Activated CD8-positive, alpha-beta memory T cell treated with anti-CD3 and anti-CD28 coated beads, Interleukin-2, amount 10 ng/mL, durations not matched to agents 7 days and 5 days (primary cell): ENCODE measurements around the gene ADGRD2. TPM values are rescaled to one million over a fixed set of nuclear protein-coding genes. Genes with fewer than 3 reads are reported as not detected.

Experiments used
- ATAC-seq: fragments of 150-1000 bp; cut with Tn5 transposase; one replicate; pipeline ENCODE4 v1.10.0; 2021; ENCODE audit warnings: moderate library complexity
- CTCF ChIA-PET: fragments of 350-600 bp; sonication (Branson Sonifier 250); formaldehyde crosslinking; loops from one replicate; lab custom pipeline; 2021; ENCODE audit warnings: antibody characterized with exemption; lab: Charles Lee
- DNase-seq: peaks from one replicate; pipeline ENCODE4 v3.0.0-alpha.2; 2020
- H3K27ac Mint-ChIP-seq: one replicate; pipeline ENCODE4 v1.8.0; 2021; ENCODE audit warnings: mild to moderate bottlenecking, mixed read lengths
- H3K27me3 Mint-ChIP-seq: one replicate; pipeline ENCODE4 v1.8.0; 2021; ENCODE audit warnings: mixed read lengths
- H3K36me3 Mint-ChIP-seq: one replicate; pipeline ENCODE4 v1.8.0; 2021; ENCODE audit warnings: mild to moderate bottlenecking, mixed read lengths
- H3K4me1 Mint-ChIP-seq: one replicate; pipeline ENCODE4 v1.8.0; 2021; ENCODE audit warnings: mixed read lengths
- H3K4me3 Mint-ChIP-seq: one replicate; pipeline ENCODE4 v1.8.0; 2021; ENCODE audit warnings: mild to moderate bottlenecking, moderate library complexity, mixed read lengths
- H3K9me3 Mint-ChIP-seq: one replicate; pipeline ENCODE4 v1.8.0; 2022; ENCODE audit warnings: low read depth, mixed read lengths
- total RNA-seq, 2 experiments: library from RNA; stranded (reverse); gene quantifications; one replicate each; pipeline ENCODE4 v1.2.3, GENCODE V29; 2021

Gene ADGRD2
- total RNA-seq, 2 experiments from 2014 or later, result not detected

DNA sequence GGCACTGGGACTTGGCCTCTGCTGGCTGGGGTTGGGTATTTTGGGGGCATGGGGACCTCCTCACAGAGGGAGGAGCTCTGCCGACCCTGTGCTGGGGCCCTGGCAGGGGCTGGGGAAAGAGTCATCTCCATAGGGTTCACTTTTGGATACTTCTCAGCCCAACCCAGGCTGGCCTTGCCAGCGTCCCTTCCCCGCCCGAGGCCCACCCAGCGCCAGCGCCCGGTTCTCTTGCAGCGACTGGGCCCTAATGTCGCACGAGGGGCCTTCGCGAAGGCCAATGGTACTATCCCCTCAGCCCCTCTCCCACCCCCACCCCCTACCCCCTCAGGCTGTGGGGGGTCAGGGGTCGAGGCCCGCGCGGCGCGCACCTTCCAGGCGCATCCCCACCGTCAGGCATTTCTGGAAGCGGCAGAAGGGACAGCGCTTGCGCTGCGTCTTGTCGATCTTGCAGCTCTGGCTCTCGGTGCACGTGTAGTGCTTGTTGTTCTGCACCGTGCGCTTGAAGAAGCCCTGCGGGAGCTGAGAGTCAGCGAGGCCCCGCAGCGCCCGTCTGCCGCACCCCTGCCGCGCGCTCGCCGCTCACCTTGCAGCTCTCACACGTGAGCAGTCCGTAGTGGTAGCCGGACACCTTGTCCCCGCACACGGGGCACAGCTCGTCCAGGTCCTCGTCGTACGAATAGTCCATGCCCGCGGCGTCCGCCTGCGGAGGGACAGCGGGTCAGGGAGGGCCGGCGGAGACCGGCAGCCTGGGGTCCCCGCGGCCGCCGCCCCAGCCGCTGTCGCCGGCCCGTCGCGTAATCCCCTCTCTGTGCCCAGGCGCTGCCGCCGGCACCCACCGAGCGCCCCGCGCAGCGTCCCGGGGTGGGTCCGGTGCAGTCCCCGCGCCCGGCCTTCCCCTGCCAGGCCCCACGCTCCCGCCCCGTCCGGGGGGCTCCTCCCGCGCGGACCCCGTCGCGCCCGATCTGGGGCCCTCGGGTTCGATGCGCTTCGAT lies 52.8 kb downstream of the ADGRD2 start:
- Mint-ChIP-seq H3K36me3 (peaks cover 4% of the 10 kb centered on the region), H3K4me3 (no peak overlapping the region), H3K27ac (no peak overlapping the region), H3K27me3 (peaks cover 27% of the 10 kb centered on the region), H3K9me3 (no peaks in the 10 kb centered on the region), H3K4me1 (peaks cover 7% of the 10 kb centered on the region)
- ATAC-seq (no peak), DNase-seq (no peak)
- CTCF ChIA-PET, result no interaction called here

DNA sequence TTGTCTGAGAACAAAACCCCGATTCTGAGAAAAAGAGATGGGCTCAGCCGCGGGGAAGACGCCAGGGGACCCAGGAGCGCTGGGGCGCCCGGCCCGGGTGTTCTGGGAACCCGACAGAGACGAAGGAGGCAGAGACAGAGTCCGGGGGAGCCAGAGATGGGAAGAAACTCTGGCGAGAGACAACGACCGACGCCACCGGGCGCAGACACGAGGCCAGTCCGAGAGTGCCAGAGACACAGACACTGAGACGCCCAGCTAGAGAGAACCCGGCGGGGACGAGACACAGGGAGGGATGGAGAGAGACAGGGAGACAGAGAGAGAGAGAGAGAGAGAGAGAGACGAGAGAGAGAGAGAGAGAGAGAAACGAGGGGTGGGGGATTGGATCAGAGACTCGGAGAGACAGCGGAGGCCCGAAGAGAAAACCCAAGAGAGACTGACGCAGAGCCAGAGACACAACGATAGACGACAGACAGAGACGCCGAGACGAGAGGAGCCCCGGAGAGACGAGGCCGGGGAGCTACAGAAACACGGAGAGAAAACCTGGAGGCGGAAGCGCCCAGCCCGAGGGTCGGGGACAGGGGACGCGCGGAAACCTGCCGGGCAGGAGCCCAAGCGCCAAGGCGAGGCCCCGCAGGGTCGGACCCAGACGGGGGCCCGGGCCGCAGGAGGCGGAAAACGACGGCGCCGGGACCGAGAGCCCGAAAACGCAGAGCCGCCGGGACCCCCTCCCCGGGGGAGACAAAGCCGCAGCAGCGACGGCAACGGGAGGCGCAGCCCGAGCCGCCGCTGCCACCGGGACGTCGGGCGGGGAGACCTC lies 53.7 kb downstream of the ADGRD2 start:
- H3K27ac Mint-ChIP-seq, result no peak overlapping the region
- no peak for ATAC-seq
- peaks cover 7% of the 10 kb centered on the region for H3K4me1 Mint-ChIP-seq
- peaks cover 4% of the 10 kb centered on the region for H3K36me3 Mint-ChIP-seq
- DNase-seq, result no peak
- H3K4me3 Mint-ChIP-seq, result no peak overlapping the region
- no peaks in the 10 kb centered on the region for H3K9me3 Mint-ChIP-seq
- peaks cover 27% of the 10 kb centered on the region for H3K27me3 Mint-ChIP-seq
- CTCF ChIA-PET, result no interaction called here

GRCh38 chr9:124504530-124505005 lies 54.3 kb downstream of the ADGRD2 start:
- Mint-ChIP-seq H3K9me3 (no peaks in the 10 kb centered on the region), H3K27ac (no peak overlapping the region), H3K4me3 (no peak overlapping the region), H3K4me1 (peaks cover 7% of the 10 kb centered on the region), H3K36me3 (peaks cover 4% of the 10 kb centered on the region), H3K27me3 (peaks cover 27% of the 10 kb centered on the region)
- CTCF ChIA-PET, result no interaction called here
- ATAC-seq (no peak), DNase-seq (no peak)

DNA sequence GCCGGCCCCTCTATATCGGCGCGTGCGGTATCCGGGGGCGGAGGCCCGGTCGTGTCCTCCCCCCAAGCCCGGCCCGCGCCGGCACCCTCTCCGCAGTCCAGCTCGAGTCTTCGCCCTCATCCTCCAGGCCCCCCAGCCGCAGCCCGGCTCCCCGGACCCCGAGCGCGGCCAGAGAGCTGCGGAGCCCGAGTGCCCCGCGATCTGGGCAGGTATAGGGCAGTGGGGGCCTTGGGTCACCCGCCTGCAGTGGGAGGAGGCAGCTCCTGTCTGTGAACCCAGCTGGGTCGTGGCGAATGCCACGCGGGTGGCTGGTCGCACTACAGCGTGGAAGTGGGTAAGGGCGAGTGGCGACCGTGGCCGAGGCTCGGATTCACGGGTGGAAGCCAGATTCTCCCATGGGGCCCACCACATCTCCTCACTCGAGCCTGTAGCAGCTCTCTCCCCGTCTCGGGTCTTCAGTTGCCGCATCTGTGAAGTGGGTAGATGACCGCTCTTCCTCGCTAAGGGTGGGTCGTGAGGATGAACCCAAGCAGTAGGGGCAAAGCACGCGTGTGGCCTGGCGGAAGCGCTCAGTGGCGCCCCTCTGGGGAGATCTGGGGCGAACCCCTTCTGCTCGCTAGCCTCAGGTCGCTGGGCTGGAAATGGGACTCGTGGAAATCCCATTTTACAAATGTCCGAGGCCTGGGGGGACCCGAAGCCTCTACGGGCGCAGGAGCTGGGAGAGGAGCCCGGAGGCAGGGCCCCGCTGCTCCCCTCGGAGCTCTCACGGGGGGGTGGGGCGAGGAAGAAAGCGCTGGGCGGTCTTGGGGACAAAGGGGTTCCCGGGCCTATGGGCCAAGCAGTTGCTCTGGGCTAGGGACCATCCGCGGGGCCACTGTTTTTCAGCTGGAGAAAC lies 55.0 kb downstream of the ADGRD2 start:
- DNase-seq, result no peak
- no peak for ATAC-seq
- no peak overlapping the region for H3K4me3 Mint-ChIP-seq

DNA sequence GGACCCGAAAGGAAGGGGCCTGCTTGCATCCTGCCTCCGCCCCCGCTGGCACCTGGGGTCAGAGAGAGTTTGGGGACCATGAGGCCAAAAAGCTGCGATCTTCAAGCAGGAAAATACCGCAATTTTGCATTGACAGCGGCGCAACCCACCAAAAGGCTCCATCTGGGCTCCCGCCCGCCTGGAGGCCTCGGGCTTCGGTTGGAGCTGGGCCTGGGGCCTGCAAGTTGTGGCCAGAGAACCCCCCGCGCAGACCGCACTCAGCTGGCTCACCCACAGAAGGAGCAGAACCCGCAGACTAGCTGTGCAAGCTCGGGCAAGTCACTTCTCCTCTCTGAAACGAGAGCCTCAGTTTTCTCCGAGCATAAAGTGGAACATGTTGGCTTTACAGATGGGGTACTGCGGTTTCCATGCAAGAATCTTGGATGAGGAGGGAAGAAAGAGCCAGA lies 55.7 kb downstream of the ADGRD2 start:
- Mint-ChIP-seq H3K36me3 (peaks cover 4% of the 10 kb centered on the region), H3K4me1 (peaks cover 4% of the 10 kb centered on the region), H3K27ac (no peak overlapping the region), H3K27me3 (peaks cover 27% of the 10 kb centered on the region), H3K4me3 (no peak overlapping the region), H3K9me3 (no peaks in the 10 kb centered on the region)
- DNase-seq (no peak), ATAC-seq (no peak)
- CTCF ChIA-PET, result no interaction called here

More for the DNA sequence above, 55.0 kb downstream of the ADGRD2 start:
- CTCF ChIA-PET, result no interaction called here
- H3K9me3 Mint-ChIP-seq, result no peaks in the 10 kb centered on the region
- peaks cover 7% of the 10 kb centered on the region for H3K4me1 Mint-ChIP-seq
- H3K27me3 Mint-ChIP-seq, result peaks cover 27% of the 10 kb centered on the region
- peaks cover 4% of the 10 kb centered on the region for H3K36me3 Mint-ChIP-seq
- no peak overlapping the region for H3K27ac Mint-ChIP-seq

DNA sequence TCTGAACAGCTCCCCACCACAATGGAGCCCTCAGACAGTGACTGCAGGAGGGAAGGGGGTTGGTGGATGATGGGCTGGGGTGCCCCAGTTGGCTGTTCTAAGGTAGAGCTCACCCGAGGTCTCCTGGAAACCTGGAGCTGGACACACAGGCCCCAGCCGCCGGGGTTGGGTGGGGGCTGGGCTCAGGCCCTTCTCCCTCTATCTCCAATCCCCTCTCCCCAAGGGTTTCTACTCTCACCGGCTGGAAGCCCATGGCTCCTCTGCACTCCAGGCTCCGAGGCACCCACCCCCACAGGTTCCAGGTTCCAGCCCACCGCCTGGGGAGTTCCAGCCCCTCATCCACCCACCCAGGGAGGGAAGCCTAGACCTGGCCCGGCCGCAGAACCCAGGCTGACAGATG lies 56.2 kb downstream of the ADGRD2 start:
- peaks cover 27% of the 10 kb centered on the region for H3K27me3 Mint-ChIP-seq
- DNase-seq (no peak), ATAC-seq (no peak)
- H3K4me3 Mint-ChIP-seq, result no peak overlapping the region
- H3K4me1 Mint-ChIP-seq, result peaks cover 4% of the 10 kb centered on the region
- CTCF ChIA-PET, result no interaction called here
- no peak overlapping the region for H3K27ac Mint-ChIP-seq
- H3K9me3 Mint-ChIP-seq, result no peaks in the 10 kb centered on the region
- H3K36me3 Mint-ChIP-seq, result peaks cover 4% of the 10 kb centered on the region

- no peak for DNase-seq
- ATAC-seq, result no peak
- Mint-ChIP-seq H3K27me3 (peaks cover 22% of the 10 kb centered on the region), H3K27ac (no peak within 1 kb of the TSS), H3K4me3 (no peak within 1 kb of the TSS), H3K9me3 (no peaks in the 10 kb centered on the region), H3K4me1 (peaks cover 4% of the 10 kb centered on the region), H3K36me3 (peaks cover 4% of the 10 kb centered on the region)
- CTCF ChIA-PET, result no interaction called here
Observed at GRCh38 chr9:124506931-124507879, 57.0 kb downstream of the ADGRD2 start, which contains the start of gene NR5A1. Gene NR5A1, minus strand, starts transcription at chr9:124507399. Its CDS starts 4,004 bp downstream, at chr9:124503395.

GRCh38 chr9:124507880-124508423 lies 57.7 kb downstream of the ADGRD2 start:
- Mint-ChIP-seq H3K36me3 (peaks cover 4% of the 10 kb centered on the region), H3K4me3 (no peak overlapping the region), H3K27me3 (peaks cover 21% of the 10 kb centered on the region), H3K4me1 (peaks cover 4% of the 10 kb centered on the region), H3K9me3 (no peaks in the 10 kb centered on the region), H3K27ac (no peak overlapping the region)
- no peak for ATAC-seq
- CTCF ChIA-PET, result no interaction called here
- DNase-seq, result no peak

- CTCF ChIA-PET, result interaction anchor here (1.0 kb wide), 1 partner anchor 26 kb away, joined by 3 read pairs; no protein-coding TSS in a partner anchor
- H3K27ac Mint-ChIP-seq, result no peak overlapping the region
- no peaks in the 10 kb centered on the region for H3K4me1 Mint-ChIP-seq
- H3K27me3 Mint-ChIP-seq, result peaks cover 4% of the 10 kb centered on the region
- H3K36me3 Mint-ChIP-seq, result no peaks in the 10 kb centered on the region
- no peak for DNase-seq
- H3K9me3 Mint-ChIP-seq, result no peaks in the 10 kb centered on the region
- no peak for ATAC-seq
- H3K4me3 Mint-ChIP-seq, result no peak overlapping the region
Observed at GRCh38 chr9:124510650-124511425, 60.6 kb downstream of the ADGRD2 start.

GRCh38 chr9:124511426-124511840 lies 61.2 kb downstream of the ADGRD2 start:
- ATAC-seq, result no peak
- Mint-ChIP-seq H3K27me3 (peaks cover 3% of the 10 kb centered on the region), H3K36me3 (no peaks in the 10 kb centered on the region), H3K9me3 (no peaks in the 10 kb centered on the region), H3K4me3 (no peak overlapping the region), H3K4me1 (no peaks in the 10 kb centered on the region), H3K27ac (no peak overlapping the region)
- CTCF ChIA-PET, result no interaction called here
- DNase-seq, result no peak
